H9 (cell line): ENCODE results near the gene LRP1. TPM values are rescaled to one million over a fixed set of nuclear protein-coding genes. Genes with fewer than 3 reads are reported as not detected.
A peak's percentile ranks its signal among the peaks of the same experiment; 100 is the strongest.

Source experiments
- DNase-seq: peaks from one replicate; pipeline ENCODE4 v3.0.0-alpha.2; 2017
- H2AFZ ChIP-seq: one replicate; pipeline ENCODE4 v1.6.1; 2013; ENCODE audit warnings: mild to moderate bottlenecking, low read length, control low read depth, moderate library complexity
- H2AK5ac ChIP-seq: 2 replicates; pipeline ENCODE4 v1.6.1; 2013; ENCODE audit warnings: low read length, control low read depth, mixed read lengths; ENCODE audit not compliant: insufficient read length
- H2BK120ac ChIP-seq: one replicate; pipeline ENCODE4 v1.6.1; 2013; ENCODE audit warnings: low read depth, mild to moderate bottlenecking, low read length, control low read depth, inconsistent platforms; ENCODE audit not compliant: poor library complexity, severe bottlenecking
- H2BK12ac ChIP-seq: 2 replicates; pipeline ENCODE4 v1.6.1; 2013; ENCODE audit warnings: low read length, control low read depth, mixed read lengths, low read depth; ENCODE audit not compliant: insufficient read length
- H2BK15ac ChIP-seq: 2 replicates; pipeline ENCODE4 v1.6.1; 2013; ENCODE audit warnings: low read depth, low read length, control low read depth
- H2BK20ac ChIP-seq: one replicate; pipeline ENCODE4 v1.6.1; 2013; ENCODE audit warnings: low read depth, mild to moderate bottlenecking, low read length, control low read depth, inconsistent platforms; ENCODE audit not compliant: poor library complexity, severe bottlenecking
- H2BK5ac ChIP-seq: 2 replicates; pipeline ENCODE4 v1.6.1; 2013; ENCODE audit warnings: low read length, control low read depth, mixed read lengths; ENCODE audit not compliant: insufficient read length
- H3K14ac ChIP-seq: 2 replicates; pipeline ENCODE4 v1.6.1; 2013; ENCODE audit warnings: low read length, control low read depth; ENCODE audit not compliant: insufficient read depth
- H3K18ac ChIP-seq: 2 replicates; pipeline ENCODE4 v1.6.1; 2013; ENCODE audit warnings: low read depth, mild to moderate bottlenecking, mixed read lengths, low read length, control low read depth; ENCODE audit not compliant: insufficient read length
- H3K23ac ChIP-seq: 2 replicates; pipeline ENCODE4 v1.6.1; 2013; ENCODE audit warnings: low read length, control low read depth, mixed read lengths, low read depth; ENCODE audit not compliant: insufficient read length
- H3K23me2 ChIP-seq: 2 replicates; pipeline ENCODE4 v1.6.1; 2013; ENCODE audit warnings: low read depth, mild to moderate bottlenecking, mixed read lengths, low read length, control low read depth; ENCODE audit not compliant: insufficient read length, poor library complexity, severe bottlenecking
- H3K27ac ChIP-seq: 2 replicates; pipeline ENCODE4 v1.5.1; 2013; ENCODE audit warnings: low read length, control low read depth, mixed read lengths, low read depth; ENCODE audit not compliant: insufficient read length
- H3K27me3 ChIP-seq: 2 replicates; pipeline ENCODE4 v1.6.1; 2013; ENCODE audit warnings: low read length, control low read depth, inconsistent platforms; ENCODE audit not compliant: insufficient read depth
- H3K4ac ChIP-seq: 2 replicates; pipeline ENCODE4 v1.6.1; 2013; ENCODE audit warnings: low read depth, mild to moderate bottlenecking, control low read depth, inconsistent platforms, low read length, moderate library complexity
- H3K4me1 ChIP-seq: 2 replicates; pipeline ENCODE4 v1.6.1; 2013; ENCODE audit warnings: low read length, control low read depth, inconsistent platforms; ENCODE audit not compliant: insufficient read depth
- H3K4me2 ChIP-seq: 2 replicates; pipeline ENCODE4 v1.6.1; 2013; ENCODE audit warnings: low read length, control low read depth, mixed read lengths; ENCODE audit not compliant: insufficient read length, insufficient read depth
- H3K56ac ChIP-seq: 2 replicates; pipeline ENCODE4 v1.6.1; 2013; ENCODE audit warnings: low read depth, mild to moderate bottlenecking, mixed read lengths, low read length, control low read depth; ENCODE audit not compliant: insufficient read length
- H3K79me1 ChIP-seq: 2 replicates; pipeline ENCODE4 v1.6.1; 2013; ENCODE audit warnings: low read depth, mild to moderate bottlenecking, moderate library complexity, low read length, control low read depth, inconsistent platforms; ENCODE audit not compliant: insufficient read depth, poor library complexity, severe bottlenecking
- H3K79me2 ChIP-seq: 2 replicates; pipeline ENCODE4 v1.6.1; 2013; ENCODE audit warnings: low read length, control low read depth, inconsistent platforms; ENCODE audit not compliant: insufficient read depth
- H3K9ac ChIP-seq: 2 replicates; pipeline ENCODE4 v1.6.1; 2013; ENCODE audit warnings: low read length, control low read depth, mixed read lengths; ENCODE audit not compliant: insufficient read length; ENCODE audit errors: extremely low read depth
- H3K9me3 ChIP-seq: one replicate; pipeline ENCODE4 v1.6.1; 2013; ENCODE audit warnings: low read depth, low read length, inconsistent platforms; ENCODE audit not compliant: control insufficient read depth
- H3T11ph ChIP-seq: one replicate; pipeline ENCODE4 v1.6.1; 2013; ENCODE audit warnings: mild to moderate bottlenecking, low read length, control low read depth, inconsistent platforms
- H4K20me1 ChIP-seq: one replicate; pipeline ENCODE4 v1.6.1; 2013; ENCODE audit not compliant: control insufficient read depth, insufficient read length, insufficient read depth
- H4K5ac ChIP-seq: 2 replicates; pipeline ENCODE4 v1.6.1; 2013; ENCODE audit warnings: low read depth, mild to moderate bottlenecking, mixed read lengths, low read length, control low read depth; ENCODE audit not compliant: insufficient read length
- H4K8ac ChIP-seq: replicated peaks from 2 replicates; pipeline ENCODE4 v1.6.1; 2013; ENCODE audit warnings: low read length, control low read depth, mixed read lengths, low read depth; ENCODE audit not compliant: insufficient read length
- H4K91ac ChIP-seq: 2 replicates; pipeline ENCODE4 v1.6.1; 2013; ENCODE audit warnings: low read depth, mild to moderate bottlenecking, moderate library complexity, mixed read lengths, low read length, control low read depth; ENCODE audit not compliant: insufficient read length
- H3K27ac Mint-ChIP-seq, 3 experiments: 2 replicates in 2 of 3; 3 replicates in 1 of 3; pipeline ENCODE4 v1.8.0; 2020 to 2021; ENCODE audit warnings: mixed read lengths in 3 of 3, mild to moderate bottlenecking in 1 of 3, moderate library complexity in 1 of 3
- H3K27me3 Mint-ChIP-seq: 2 replicates; pipeline ENCODE4 v1.8.0; 2021; ENCODE audit warnings: low read depth, mild to moderate bottlenecking, moderate library complexity, mixed read lengths
- H3K36me3 Mint-ChIP-seq, 3 experiments: 2 replicates in 2 of 3; 3 replicates in 1 of 3; pipeline ENCODE4 v1.8.0; 2020 to 2021; ENCODE audit warnings: low read depth in 3 of 3, mixed read lengths in 3 of 3; ENCODE audit not compliant: insufficient read depth in 1 of 3
- H3K4me1 Mint-ChIP-seq, 2 experiments: 2 replicates each; pipeline ENCODE4 v1.8.0; 2020; ENCODE audit warnings: mixed read lengths in 2 of 2
- H3K4me3 Mint-ChIP-seq, 2 experiments: 2 replicates in 1 of 2; 3 replicates in 1 of 2; pipeline ENCODE4 v1.8.0; 2020 to 2021; ENCODE audit warnings: mild to moderate bottlenecking in 2 of 2, mixed read lengths in 2 of 2, moderate library complexity in 1 of 2
- H3K9me3 Mint-ChIP-seq, 2 experiments: 2 replicates in 1 of 2; 3 replicates in 1 of 2; pipeline ENCODE4 v1.8.0; 2020; ENCODE audit warnings: mild to moderate bottlenecking in 2 of 2, mixed read lengths in 2 of 2, moderate library complexity in 1 of 2
- WGBS: extraction: QIAGEN DNeasy Blood & Tissue Kit; methylation state at CpG from one replicate; pipeline ENCODE4 v1.1.7; 2013; ENCODE audit warnings: missing lambda C conversion rate, low lambda C conversion rate, mixed read lengths; ENCODE audit not compliant: insufficient read length; ENCODE audit errors: extremely low coverage; 5-methylcytosine and 5-hydroxymethylcytosine counted together
- total RNA-seq: library from RNA; stranded (reverse); gene quantifications from 2 replicates; pipeline ENCODE4 v1.2.1, GENCODE V29; 2021
- TF ChIP-seq, protein P1 (sequence below): fragments of 200-600 bp; sonication (generic); conservative IDR thresholded peaks from 3 replicates; pipeline ENCODE4 v1.8.0; 2021; ENCODE audit warnings: antibody characterized with exemption, mild to moderate bottlenecking

Gene LRP1
- total RNA-seq, 1 experiment from 2014 or later = 115 TPM

DNA sequence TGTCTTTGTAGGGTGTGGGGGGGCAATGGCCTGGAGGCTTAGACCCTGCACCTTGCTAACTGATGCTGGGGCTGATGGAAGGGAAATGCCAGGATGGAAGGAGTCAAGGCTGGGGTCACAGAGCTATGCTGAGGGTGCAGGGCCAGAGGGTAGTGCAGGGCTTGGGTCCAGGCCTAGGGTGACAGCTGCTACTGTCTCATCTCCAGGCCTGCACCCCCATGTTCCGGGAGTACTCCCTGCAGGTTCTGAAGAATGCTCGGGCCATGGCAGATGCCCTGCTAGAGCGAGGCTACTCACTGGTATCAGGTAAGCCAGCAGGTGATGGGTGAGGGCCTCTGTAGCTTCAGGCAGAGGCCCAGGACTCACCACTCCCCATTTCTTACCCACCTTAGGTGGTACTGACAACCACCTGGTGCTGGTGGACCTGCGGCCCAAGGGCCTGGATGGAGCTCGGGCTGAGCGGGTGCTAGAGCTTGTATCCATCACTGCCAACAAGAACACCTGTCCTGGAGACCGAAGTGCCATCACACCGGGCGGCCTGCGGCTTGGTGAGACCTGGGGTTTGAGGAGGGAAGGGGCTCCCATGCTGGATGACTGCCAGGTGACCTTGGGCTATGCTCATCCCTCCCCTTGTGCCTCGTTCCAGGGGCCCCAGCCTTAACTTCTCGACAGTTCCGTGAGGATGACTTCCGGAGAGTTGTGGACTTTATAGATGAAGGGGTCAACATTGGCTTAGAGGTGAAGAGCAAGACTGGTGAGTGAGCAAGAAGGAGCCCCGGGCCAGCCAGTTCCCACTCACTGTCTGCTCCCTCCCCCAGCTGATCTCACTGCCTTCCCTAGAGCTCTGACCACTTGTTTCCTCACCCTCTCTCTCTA, 105.3 kb downstream of the LRP1 start:
- Histone ChIP-seq H3K79me1 (peaks cover 5% of the 10 kb centered on the region), H2AFZ (no peak overlapping the region), H2BK12ac (no peak overlapping the region), H3T11ph (no peak overlapping the region), H2BK5ac (no peak overlapping the region), H3K9me3 (no peaks in the 10 kb centered on the region), H4K20me1 (peaks cover 4% of the 10 kb centered on the region), H4K91ac (no peak overlapping the region), H3K4ac (no peak overlapping the region), H4K8ac (no peak overlapping the region), H3K23ac (no peak overlapping the region), H2BK15ac (no peak overlapping the region), H3K18ac (no peak overlapping the region), H3K27ac (no peak overlapping the region), H3K4me2 (no peak overlapping the region), H3K27me3 (peaks cover 23% of the 10 kb centered on the region; the same call in 1 of the 2 replicates), H3K14ac (no peak overlapping the region), H2AK5ac (no peak overlapping the region), H3K56ac (no peak overlapping the region), H3K23me2 (peaks cover 19% of the 10 kb centered on the region), H3K79me2 (peaks cover 5% of the 10 kb centered on the region; the same call in 1 of the 2 replicates), H3K9ac (no peak overlapping the region), H4K5ac (no peak overlapping the region), H3K4me1 (no peaks in the 10 kb centered on the region; the same call in 1 of the 2 replicates), H2BK120ac (no peak overlapping the region), H2BK20ac (no peak overlapping the region)
- no CpG with 5 or more reads among the region's 15 CpGs for WGBS
- peaks cover 45 to 60% of the 10 kb centered on the region in 2 experiments for H3K4me1 Mint-ChIP-seq
- peaks cover 45 to 52% (median 47%) of the 10 kb centered on the region in 3 experiments for H3K36me3 Mint-ChIP-seq
- H3K4me3 Mint-ChIP-seq = peak overlapping the region in 1 of 2 experiments; percentile 9; a peak in 1 of 5 replicates
- H3K27me3 Mint-ChIP-seq = peaks cover 43% of the 10 kb centered on the region
- TF ChIP-seq, protein P1, sequence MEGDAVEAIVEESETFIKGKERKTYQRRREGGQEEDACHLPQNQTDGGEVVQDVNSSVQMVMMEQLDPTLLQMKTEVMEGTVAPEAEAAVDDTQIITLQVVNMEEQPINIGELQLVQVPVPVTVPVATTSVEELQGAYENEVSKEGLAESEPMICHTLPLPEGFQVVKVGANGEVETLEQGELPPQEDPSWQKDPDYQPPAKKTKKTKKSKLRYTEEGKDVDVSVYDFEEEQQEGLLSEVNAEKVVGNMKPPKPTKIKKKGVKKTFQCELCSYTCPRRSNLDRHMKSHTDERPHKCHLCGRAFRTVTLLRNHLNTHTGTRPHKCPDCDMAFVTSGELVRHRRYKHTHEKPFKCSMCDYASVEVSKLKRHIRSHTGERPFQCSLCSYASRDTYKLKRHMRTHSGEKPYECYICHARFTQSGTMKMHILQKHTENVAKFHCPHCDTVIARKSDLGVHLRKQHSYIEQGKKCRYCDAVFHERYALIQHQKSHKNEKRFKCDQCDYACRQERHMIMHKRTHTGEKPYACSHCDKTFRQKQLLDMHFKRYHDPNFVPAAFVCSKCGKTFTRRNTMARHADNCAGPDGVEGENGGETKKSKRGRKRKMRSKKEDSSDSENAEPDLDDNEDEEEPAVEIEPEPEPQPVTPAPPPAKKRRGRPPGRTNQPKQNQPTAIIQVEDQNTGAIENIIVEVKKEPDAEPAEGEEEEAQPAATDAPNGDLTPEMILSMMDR = no peak
- no peak for DNase-seq
- no peak overlapping the region for H3K27ac Mint-ChIP-seq
- H3K9me3 Mint-ChIP-seq = no peaks in the 10 kb centered on the region
